Fibroblast of skin of left biceps (primary cell): ENCODE results near the gene KCNN3.

Experiments
- DNase-seq, 2 experiments: peaks; one replicate each; pipeline ENCODE4 v3.0.0-alpha.2; 2013; ENCODE audit warnings: low read depth in 2 of 2

Gene KCNN3

GRCh38 chr1:154879038-154879421, 8.9 kb upstream of the KCNN3 start:
- DNase-seq, result no peak

GRCh38 chr1:154878371-154879037, 8.4 kb upstream of the KCNN3 start:
- DNase-seq, result no peak

GRCh38 chr1:154877370-154877974, 7.4 kb upstream of the KCNN3 start:
- no peak for DNase-seq

- DNase-seq, result no peak
Measured at GRCh38 chr1:154876842-154877369, 6.8 kb upstream of the KCNN3 start.

- DNase-seq, result no peak
Measured at GRCh38 chr1:154874465-154874864, 4.4 kb upstream of the KCNN3 start.

GRCh38 chr1:154873321-154873950, 3.4 kb upstream of the KCNN3 start:
- DNase-seq, result no peak

- DNase-seq, result no peak
Measured at GRCh38 chr1:154871374-154871773, 1.3 kb upstream of the KCNN3 start.

- no peak for DNase-seq
Measured at GRCh38 chr1:154870734-154871133, 653 bp upstream of the KCNN3 start.

GRCh38 chr1:154869351-154870114, 548 bp downstream of the KCNN3 start:
- no peak for DNase-seq

GRCh38 chr1:154867841-154868605, 2.1 kb downstream of the KCNN3 start:
- no peak for DNase-seq

- peak in 1 of 2 experiments; percentile 19 for DNase-seq
Measured at GRCh38 chr1:154867064-154867825, 2.8 kb downstream of the KCNN3 start.

- no peak for DNase-seq
Measured at GRCh38 chr1:154866257-154867063, 3.6 kb downstream of the KCNN3 start.

GRCh38 chr1:154865442-154866256, 4.4 kb downstream of the KCNN3 start:
- no peak for DNase-seq

- DNase-seq, result no peak
Measured at GRCh38 chr1:154864189-154864975, 5.7 kb downstream of the KCNN3 start.

GRCh38 chr1:154863315-154864174, 6.5 kb downstream of the KCNN3 start:
- DNase-seq, result no peak

GRCh38 chr1:154862907-154863306, 7.2 kb downstream of the KCNN3 start:
- no peak for DNase-seq

GRCh38 chr1:154861607-154862094, 8.4 kb downstream of the KCNN3 start:
- DNase-seq, result no peak
